ENCODE results near the gene F5. TPM values are rescaled to one million over a fixed set of nuclear protein-coding genes. Genes with fewer than 3 reads are reported as not detected.

Gene F5
- total RNA-seq, 1 experiment from 2014 or later, result 0.37 TPM

GRCh38 chr1:169465281-169465680, 121.0 kb downstream of the F5 start:
- no peak overlapping the region for H3K4me2 ChIP-seq (ENCODE audit: low read length)
- no peaks in the 10 kb centered on the region for H3K9me2 ChIP-seq (ENCODE audit: insufficient read depth)
- H3K4me3 ChIP-seq (replicated peaks in 1 of 2; ENCODE audit: low read depth in 1 of 2, low read length in 2 of 2), result no peak overlapping the region
- ChIA-PET POLR2A (no interaction called here), CTCF (interaction anchor here (0.9 to 1.5 kb wide), 2 partner anchors 81 to 862 kb away, joined by 3 to 10 read pairs; no protein-coding TSS in a partner anchor), RAD21 (ENCODE audit: low non-redundant PET in 1 of 2, low total read pairs in 2 of 2, uncharacterized antibody in 2 of 2, unreplicated experiment in 2 of 2) (interaction anchor here in 1 of 2 experiments (1.9 kb wide), 1 partner anchor 81 kb away, joined by 6 read pairs; no protein-coding TSS in a partner anchor)
- H3K36me3 ChIP-seq (ENCODE audit: control insufficient read depth in 1 of 2, insufficient read depth in 2 of 2, low read length in 2 of 2), result peaks cover 0 to 3% of the 10 kb centered on the region in 2 experiments; a peak in 1 of 4 replicates
- H3K79me2 ChIP-seq (ENCODE audit: insufficient read depth, low read length), result no peaks in the 10 kb centered on the region
- TF ChIP-seq SIN3A (IDR thresholded peaks at IDR 0.05; ENCODE audit: low read depth) (no peak), TCF7L2 (IDR thresholded peaks at IDR 0.05; ENCODE audit: borderline replicate concordance, extremely low read depth, insufficient read depth, insufficient read length) (no peak), FOSL1 (IDR thresholded peaks at IDR 0.05; ENCODE audit: low read depth) (no peak), EGR1 (IDR thresholded peaks at IDR 0.05; ENCODE audit: low read depth) (no peak), REST (IDR thresholded peaks at IDR 0.05; ENCODE audit: low read depth) (no peak), EZH2 (IDR thresholded peaks at IDR 0.05) (no peak), CBX3 (IDR thresholded peaks at IDR 0.05; ENCODE audit: low read depth) (no peak), ZNF274 (IDR thresholded peaks at IDR 0.05; ENCODE audit: low read depth, low read length) (no peak), POLR2AphosphoS5 (IDR thresholded peaks at IDR 0.05; ENCODE audit: low read depth, low read length) (no peak), CTCF (IDR thresholded peaks at IDR 0.05 in 2 of 3, conservative IDR thresholded peaks at IDR 0.05 in 1 of 3; ENCODE audit: borderline replicate concordance in 1 of 3, insufficient read depth in 1 of 3, low read depth in 2 of 3, low read length in 2 of 3) (no peak), POLR2A (IDR thresholded peaks at IDR 0.05; ENCODE audit: borderline replicate concordance, extremely low read depth, insufficient read depth, insufficient read length) (no peak), ELF1 (IDR thresholded peaks at IDR 0.05; ENCODE audit: borderline replicate concordance, low read depth) (no peak), YY1 (IDR thresholded peaks at IDR 0.05; ENCODE audit: extremely low read depth, insufficient replicate concordance, low read depth, low read length) (no peak), RAD21 (IDR thresholded peaks at IDR 0.05; ENCODE audit: low read depth) (no peak), ZBTB33 (IDR thresholded peaks at IDR 0.05; ENCODE audit: extremely low read depth, insufficient replicate concordance, low read length) (no peak)
- TF ChIP-seq, protein P1, sequence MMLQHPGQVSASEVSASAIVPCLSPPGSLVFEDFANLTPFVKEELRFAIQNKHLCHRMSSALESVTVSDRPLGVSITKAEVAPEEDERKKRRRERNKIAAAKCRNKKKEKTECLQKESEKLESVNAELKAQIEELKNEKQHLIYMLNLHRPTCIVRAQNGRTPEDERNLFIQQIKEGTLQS (IDR thresholded peaks at IDR 0.05), result no peak
- H3K27me3 ChIP-seq (ENCODE audit: insufficient read depth, low read length), result no peaks in the 10 kb centered on the region
- no peak overlapping the region for H2AFZ ChIP-seq (ENCODE audit: low read depth, low read length, poor library complexity, severe bottlenecking)
- no peak overlapping the region for H3K27ac ChIP-seq (ENCODE audit: low read depth, low read length)
- H3K9me3 ChIP-seq (ENCODE audit: control insufficient read depth in 1 of 2, insufficient read depth in 1 of 2, low read depth in 1 of 2, low read length in 2 of 2), result no peaks in the 10 kb centered on the region
- intact Hi-C loops (cut with micrococcal nuclease), result loop anchor here (10.0 kb wide), 1 partner anchor 860 kb away; no protein-coding TSS in a partner anchor
- BruUV-seq (replicated peaks), result no TSS peak
- H3K9ac ChIP-seq (ENCODE audit: low read length), result no peak overlapping the region
- no peaks in the 10 kb centered on the region for H4K20me1 ChIP-seq (ENCODE audit: insufficient read depth)
- no peaks in the 10 kb centered on the region for H3K4me1 ChIP-seq (ENCODE audit: control insufficient read depth in 1 of 2, insufficient read depth in 2 of 2, low read length in 2 of 2)
- no peak for DNase-seq (ENCODE audit: low read depth, low spot score)
- no peak for ATAC-seq
